ENCODE results near the gene UACA. TPM values are rescaled to one million over a fixed set of nuclear protein-coding genes. Genes with fewer than 3 reads are reported as not detected.

Gene UACA
- total RNA-seq, 1 experiment from 2014 or later = 59.9 TPM

DNA sequence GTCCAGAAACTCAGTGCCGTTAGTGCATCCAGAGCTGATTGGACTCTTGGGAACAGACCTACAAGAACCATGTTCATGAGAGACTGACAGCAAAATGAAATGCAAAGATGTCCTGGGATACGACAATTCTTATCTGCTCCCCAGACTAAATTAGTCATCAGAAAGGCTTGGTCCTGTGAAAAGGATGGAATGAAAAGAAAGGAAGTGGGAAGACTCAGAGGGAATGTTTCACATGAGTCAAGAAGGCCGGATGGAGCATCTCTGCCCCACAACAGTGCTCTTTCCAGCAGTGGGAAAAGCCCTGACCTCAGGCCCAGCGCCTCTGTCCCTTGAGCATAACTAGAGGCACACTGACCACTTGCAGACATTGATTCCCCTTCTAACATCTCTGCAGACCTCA lies 39.3 kb upstream of the UACA start:
- H3K4me1 ChIP-seq (replicated peaks; ENCODE audit: insufficient read depth) = 0 out of 2 replicates have a peak, but pooled peaks cover 4% of the 10 kb centered on the region
- no peak overlapping the region for H3K27ac ChIP-seq

DNA sequence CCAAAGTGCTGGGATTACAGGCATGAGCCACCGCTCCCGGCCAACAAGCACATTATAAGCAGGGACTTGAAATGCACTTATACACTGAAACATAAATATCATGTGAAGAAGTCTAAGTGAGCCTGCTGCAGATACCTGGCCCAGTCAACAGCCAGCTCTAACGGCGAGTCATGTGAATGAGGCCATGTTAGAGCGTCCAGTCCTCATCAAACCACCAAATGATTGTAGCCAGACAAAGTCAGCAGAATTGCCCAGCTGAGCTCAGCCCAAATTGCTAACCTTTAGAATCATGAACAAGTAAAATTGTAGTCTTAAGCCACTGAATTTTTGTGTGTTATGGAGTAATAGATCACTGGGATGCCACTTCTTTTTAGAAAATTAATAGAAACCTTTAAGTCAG lies 37.8 kb upstream of the UACA start:
- Histone ChIP-seq H3K27me3 (ENCODE audit: insufficient read depth, low read depth) (no peaks in the 10 kb centered on the region), H3K4me3 (no peak overlapping the region), H3K9me2 (ENCODE audit: insufficient read depth) (no peaks in the 10 kb centered on the region), H3K79me2 (ENCODE audit: low read depth) (no peaks in the 10 kb centered on the region), H3K27ac (no peak overlapping the region), H3K4me2 (no peak overlapping the region), H3K4me1 (replicated peaks; ENCODE audit: insufficient read depth) (peaks cover 11% of the 10 kb centered on the region), H3K9me3 (ENCODE audit: insufficient read depth, low read depth) (no peaks in the 10 kb centered on the region), H2AFZ (no peak overlapping the region), H3K36me3 (ENCODE audit: low read depth) (no peaks in the 10 kb centered on the region), H4K20me1 (ENCODE audit: insufficient read depth) (no peaks in the 10 kb centered on the region), H3F3A (ENCODE audit: insufficient read depth, low read depth) (no peaks in the 10 kb centered on the region)
- no peak for DNase-seq
- CTCF ChIA-PET = no interaction called here
- BruUV-seq (replicated peaks) = no TSS peak
- intact Hi-C loops (cut with micrococcal nuclease; ENCODE audit: unreplicated experiment) = no loop called here
- POLR2A ChIA-PET (ENCODE audit: unreplicated experiment) = no interaction called here
- TF ChIP-seq EZH2 (IDR thresholded peaks at IDR 0.05; ENCODE audit: low read depth) = no peak
- TF ChIP-seq, protein P1, sequence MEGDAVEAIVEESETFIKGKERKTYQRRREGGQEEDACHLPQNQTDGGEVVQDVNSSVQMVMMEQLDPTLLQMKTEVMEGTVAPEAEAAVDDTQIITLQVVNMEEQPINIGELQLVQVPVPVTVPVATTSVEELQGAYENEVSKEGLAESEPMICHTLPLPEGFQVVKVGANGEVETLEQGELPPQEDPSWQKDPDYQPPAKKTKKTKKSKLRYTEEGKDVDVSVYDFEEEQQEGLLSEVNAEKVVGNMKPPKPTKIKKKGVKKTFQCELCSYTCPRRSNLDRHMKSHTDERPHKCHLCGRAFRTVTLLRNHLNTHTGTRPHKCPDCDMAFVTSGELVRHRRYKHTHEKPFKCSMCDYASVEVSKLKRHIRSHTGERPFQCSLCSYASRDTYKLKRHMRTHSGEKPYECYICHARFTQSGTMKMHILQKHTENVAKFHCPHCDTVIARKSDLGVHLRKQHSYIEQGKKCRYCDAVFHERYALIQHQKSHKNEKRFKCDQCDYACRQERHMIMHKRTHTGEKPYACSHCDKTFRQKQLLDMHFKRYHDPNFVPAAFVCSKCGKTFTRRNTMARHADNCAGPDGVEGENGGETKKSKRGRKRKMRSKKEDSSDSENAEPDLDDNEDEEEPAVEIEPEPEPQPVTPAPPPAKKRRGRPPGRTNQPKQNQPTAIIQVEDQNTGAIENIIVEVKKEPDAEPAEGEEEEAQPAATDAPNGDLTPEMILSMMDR (conservative IDR thresholded peaks at IDR 0.05) = no peak

More for the DNA sequence above, 39.3 kb upstream of the UACA start:
- Histone ChIP-seq H3K9me2 (ENCODE audit: insufficient read depth) (no peaks in the 10 kb centered on the region), H3F3A (ENCODE audit: insufficient read depth, low read depth) (no peaks in the 10 kb centered on the region), H3K4me2 (no peak overlapping the region), H3K9me3 (ENCODE audit: insufficient read depth, low read depth) (no peaks in the 10 kb centered on the region), H3K27me3 (ENCODE audit: insufficient read depth, low read depth) (no peaks in the 10 kb centered on the region), H3K4me3 (no peak overlapping the region), H2AFZ (no peak overlapping the region), H3K79me2 (ENCODE audit: low read depth) (no peaks in the 10 kb centered on the region), H3K36me3 (ENCODE audit: low read depth) (no peaks in the 10 kb centered on the region), H4K20me1 (ENCODE audit: insufficient read depth) (no peaks in the 10 kb centered on the region)
- no peak for TF ChIP-seq EZH2 (IDR thresholded peaks at IDR 0.05; ENCODE audit: low read depth)
- TF ChIP-seq, protein P1 (conservative IDR thresholded peaks at IDR 0.05) = no peak
- intact Hi-C loops (cut with micrococcal nuclease; ENCODE audit: unreplicated experiment) = no loop called here
- BruUV-seq (replicated peaks) = no TSS peak
- no peak for DNase-seq
- ChIA-PET POLR2A (ENCODE audit: unreplicated experiment) (no interaction called here), CTCF (no interaction called here)

DNA sequence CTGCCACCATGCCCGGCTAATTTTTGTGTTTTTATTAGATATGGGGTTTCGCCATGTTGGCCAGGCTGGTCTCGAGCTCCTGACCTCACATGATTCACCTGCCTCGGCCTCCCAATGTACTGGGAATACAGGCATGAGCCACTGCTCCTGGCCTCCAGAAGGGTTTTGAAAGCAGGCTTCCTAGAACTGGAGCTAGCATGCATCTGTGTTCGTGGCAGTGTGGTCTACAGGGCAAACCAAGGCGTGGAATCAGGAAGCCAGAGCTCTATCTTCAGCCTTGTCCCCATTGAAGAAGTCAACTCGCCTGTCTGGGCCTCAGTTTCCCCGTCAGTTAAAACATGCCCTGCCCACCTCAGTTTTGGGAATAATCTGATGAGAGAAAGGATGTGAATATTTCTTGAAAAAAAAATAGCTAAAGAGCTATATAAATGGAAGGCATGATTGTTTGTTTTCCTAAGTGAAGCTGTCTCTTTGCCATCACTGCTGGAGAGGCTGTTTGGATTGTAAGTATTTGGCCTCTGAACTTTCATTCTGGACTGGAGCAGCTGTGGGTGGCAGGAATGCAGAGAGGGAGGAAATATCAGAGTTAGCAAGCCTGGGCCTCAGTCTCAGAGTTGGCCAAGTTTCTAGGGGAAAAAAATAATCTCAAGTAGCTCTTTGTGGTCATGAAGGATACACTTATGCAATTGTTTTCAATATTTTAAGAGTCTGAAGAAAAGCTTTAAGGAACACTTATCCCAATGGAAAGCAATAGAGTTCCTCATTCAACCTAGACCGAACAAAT lies 36.5 kb upstream of the UACA start:
- TF ChIP-seq EZH2 (IDR thresholded peaks at IDR 0.05; ENCODE audit: low read depth) = no peak
- TF ChIP-seq, protein P1 (conservative IDR thresholded peaks at IDR 0.05) = no peak
- BruUV-seq (replicated peaks) = no TSS peak
- peaks cover 22% of the 10 kb centered on the region for H3K4me1 ChIP-seq (replicated peaks; ENCODE audit: insufficient read depth)
- DNase-seq = peak; percentile 35 to 48
- no peak overlapping the region for H2AFZ ChIP-seq
- no peak overlapping the region for H3K4me3 ChIP-seq
- H4K20me1 ChIP-seq (ENCODE audit: insufficient read depth) = no peaks in the 10 kb centered on the region
- peaks cover 9% of the 10 kb centered on the region for H3F3A ChIP-seq (ENCODE audit: insufficient read depth, low read depth)
- CTCF ChIA-PET = interaction anchor here (0.8 to 1.6 kb wide), 3 partner anchors 12 to 1242 kb away, joined by 3 to 6 read pairs (median 3); no protein-coding TSS in a partner anchor
- H3K4me2 ChIP-seq = no peak overlapping the region
- no peak overlapping the region for H3K27ac ChIP-seq
- no peaks in the 10 kb centered on the region for H3K36me3 ChIP-seq (ENCODE audit: low read depth)
- POLR2A ChIA-PET (ENCODE audit: unreplicated experiment) = interaction anchor here (0.6 to 0.7 kb wide), 4 partner anchors 21 to 91 kb away, joined by 3 to 5 read pairs (median 4); no protein-coding TSS in a partner anchor
- H3K79me2 ChIP-seq (ENCODE audit: low read depth) = no peaks in the 10 kb centered on the region
- intact Hi-C loops (cut with micrococcal nuclease; ENCODE audit: unreplicated experiment) = loop anchor here (5.0 kb wide), 1 partner anchor 38 kb away; the partner anchor contains the start of gene UACA
- no peaks in the 10 kb centered on the region for H3K27me3 ChIP-seq (ENCODE audit: insufficient read depth, low read depth)
- no peaks in the 10 kb centered on the region for H3K9me3 ChIP-seq (ENCODE audit: insufficient read depth, low read depth)
- no peaks in the 10 kb centered on the region for H3K9me2 ChIP-seq (ENCODE audit: insufficient read depth)

Data from PC-9 (cell line).